GM21515 (cell line): ENCODE measurements around the gene UNC79.

Experiments
- ATAC-seq: cut with Tn5 transposase; IDR thresholded peaks from one replicate; pipeline ENCODE4 v1.9.1; 2021; ENCODE audit not compliant: unreplicated experiment

The UNC79 gene

GRCh38 chr14:93745603-93746273, 315.0 kb downstream of the UNC79 start:
- no peak for ATAC-seq

- no peak for ATAC-seq
Observed at GRCh38 chr14:93747102-93747501, 316.4 kb downstream of the UNC79 start.

DNA sequence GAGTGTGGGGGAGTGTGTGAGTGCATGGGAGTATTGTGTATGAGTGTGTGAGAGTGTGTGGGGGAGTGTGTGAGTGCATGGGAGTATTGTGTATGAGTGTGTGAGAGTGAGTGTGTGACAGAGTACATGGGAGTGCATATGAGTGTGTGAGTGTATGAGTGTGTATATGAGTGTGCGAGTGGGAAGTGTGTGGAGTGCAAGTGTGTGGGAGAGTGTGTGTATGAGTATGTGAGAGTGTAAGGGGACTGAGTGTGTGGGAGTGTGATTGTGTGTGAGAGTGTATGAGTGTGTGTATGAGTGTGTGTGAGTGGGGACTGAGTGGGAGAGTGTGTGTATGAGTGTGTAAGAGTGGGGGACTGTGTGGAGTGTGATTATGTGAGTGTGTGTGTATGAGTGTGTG, 316.8 kb downstream of the UNC79 start:
- ATAC-seq, result no peak

DNA sequence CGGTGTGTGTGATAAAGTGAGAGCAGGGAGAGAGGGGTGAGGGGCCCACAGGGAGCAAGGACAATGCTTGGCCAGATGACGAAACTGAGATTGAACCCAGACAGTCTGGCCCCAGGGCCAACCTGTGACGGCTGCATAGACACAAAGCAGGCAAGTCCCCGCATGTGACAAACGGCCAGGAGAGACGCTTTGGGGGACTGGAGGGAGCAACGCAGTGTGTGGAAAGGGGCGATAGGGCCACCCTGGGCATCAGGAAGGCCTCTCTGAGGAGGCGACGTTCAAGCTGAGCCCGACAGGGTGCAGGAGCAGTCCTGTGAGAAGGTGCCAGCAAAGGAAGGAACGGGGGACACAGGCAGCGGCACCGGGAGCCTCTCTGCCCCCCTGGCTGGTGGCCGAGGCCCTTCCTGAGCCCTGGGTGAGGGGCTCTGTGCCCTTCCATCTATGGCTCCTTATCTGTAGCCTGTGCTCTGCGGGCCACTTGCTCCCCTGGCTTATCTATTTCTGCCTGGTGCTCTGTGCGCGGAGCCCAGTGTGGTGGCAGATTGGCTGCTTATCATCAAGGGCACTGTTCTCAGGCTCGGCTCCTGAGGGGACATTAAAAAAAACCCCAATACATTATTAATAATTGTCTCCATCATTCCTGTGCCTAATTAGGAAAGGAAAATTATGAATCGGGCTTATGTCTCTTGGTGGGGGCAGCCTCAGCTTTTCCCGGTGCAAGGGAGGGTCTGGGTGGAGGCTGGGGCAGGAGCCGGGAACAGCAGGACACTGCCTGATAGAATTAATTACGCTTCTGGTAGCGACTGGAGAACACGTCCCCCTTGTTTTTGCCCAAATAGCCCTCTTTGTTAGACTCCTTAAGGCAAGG, 317.7 kb downstream of the UNC79 start:
- no peak for ATAC-seq

GRCh38 chr14:93749076-93749420, 318.3 kb downstream of the UNC79 start:
- ATAC-seq, result no peak

- no peak for ATAC-seq
Observed at GRCh38 chr14:93751946-93752655, 321.4 kb downstream of the UNC79 start.

DNA sequence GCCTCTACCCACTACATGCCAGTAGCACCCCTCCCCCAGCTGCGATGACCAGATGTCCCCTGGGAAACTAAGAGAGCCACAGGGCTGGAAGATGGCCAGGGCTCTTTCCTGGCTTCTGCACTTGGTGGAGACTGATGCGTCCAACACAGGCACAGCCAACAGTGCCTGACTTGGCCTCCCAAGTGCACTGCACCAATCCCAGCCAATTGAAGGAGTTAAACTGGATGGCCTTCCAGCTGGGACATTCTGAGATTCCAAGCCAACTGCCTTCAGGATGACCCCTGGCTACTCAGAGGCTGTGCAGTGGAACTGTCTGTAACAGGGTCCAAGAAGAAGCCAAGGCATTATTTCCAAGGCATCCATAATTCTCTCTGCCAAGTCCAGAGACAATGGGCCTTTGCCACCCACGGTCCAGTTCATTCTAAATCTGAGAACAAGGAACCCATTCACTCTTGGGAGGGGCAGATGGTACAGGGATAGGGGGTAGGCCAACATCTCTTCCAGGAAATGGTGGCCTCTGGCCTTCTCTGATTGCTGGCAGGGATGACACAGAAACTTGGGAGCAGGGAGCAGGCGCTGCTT, 322.3 kb downstream of the UNC79 start:
- ATAC-seq, result no peak

DNA sequence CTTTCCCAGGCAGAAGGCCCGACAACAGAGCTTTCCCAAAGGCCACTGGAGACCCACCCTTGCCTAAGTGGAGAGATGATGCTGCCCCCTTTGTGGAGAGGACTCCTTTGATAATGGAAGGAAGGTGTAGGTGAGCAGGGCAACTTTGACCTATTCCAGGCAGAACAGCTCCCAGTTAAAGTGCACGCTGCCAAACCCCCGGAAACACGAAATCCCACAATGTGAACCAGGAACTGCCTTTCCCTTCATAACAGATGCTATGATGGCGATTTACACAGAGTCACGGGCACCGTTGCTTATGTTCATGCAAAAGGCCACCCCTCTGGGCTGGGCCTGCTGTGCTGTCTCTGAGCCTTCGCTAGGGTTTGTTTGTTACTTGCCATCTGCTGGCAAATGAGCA, 322.9 kb downstream of the UNC79 start:
- ATAC-seq, result no peak

DNA sequence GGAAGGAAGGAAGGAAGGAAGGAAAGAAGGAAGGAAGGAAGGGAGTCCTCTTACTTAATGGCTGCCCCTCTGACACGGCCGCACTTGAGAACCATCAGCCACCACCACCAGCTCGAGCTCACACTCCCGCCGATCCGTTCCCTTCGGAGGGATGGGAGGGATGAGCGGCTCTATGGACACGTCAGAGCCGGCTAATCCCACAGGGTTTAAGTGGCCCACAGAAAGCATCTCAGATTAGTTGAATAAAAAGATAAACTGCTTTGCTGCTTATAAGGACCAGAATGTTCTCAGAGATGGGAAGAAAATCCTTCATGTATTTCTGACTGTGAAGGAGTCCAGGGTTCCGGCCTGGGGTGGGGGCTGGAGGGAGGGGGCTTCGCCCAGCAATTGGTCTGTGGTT, 326.5 kb downstream of the UNC79 start:
- ATAC-seq, result no peak
